Glomerular endothelial cell (primary cell): ENCODE results near the gene RTF2. TPM values are rescaled to one million over a fixed set of nuclear protein-coding genes. Genes with fewer than 3 reads are reported as not detected.

Source experiments
- DNase-seq: peaks from one replicate; pipeline ENCODE4 v3.0.0-alpha.2; 2011; ENCODE audit warnings: low read depth, low spot score; ENCODE audit errors: extremely low read depth
- total RNA-seq: library from RNA; depleted of rRNA; stranded (reverse); fragments of >200 nt; gene quantifications from 2 replicates; pipeline ENCODE4 v1.2.3, GENCODE V29; 2015

The RTF2 gene, protein sequence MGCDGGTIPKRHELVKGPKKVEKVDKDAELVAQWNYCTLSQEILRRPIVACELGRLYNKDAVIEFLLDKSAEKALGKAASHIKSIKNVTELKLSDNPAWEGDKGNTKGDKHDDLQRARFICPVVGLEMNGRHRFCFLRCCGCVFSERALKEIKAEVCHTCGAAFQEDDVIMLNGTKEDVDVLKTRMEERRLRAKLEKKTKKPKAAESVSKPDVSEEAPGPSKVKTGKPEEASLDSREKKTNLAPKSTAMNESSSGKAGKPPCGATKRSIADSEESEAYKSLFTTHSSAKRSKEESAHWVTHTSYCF
- 50.8 and 65.7 TPM in 2 replicates for total RNA-seq

DNA sequence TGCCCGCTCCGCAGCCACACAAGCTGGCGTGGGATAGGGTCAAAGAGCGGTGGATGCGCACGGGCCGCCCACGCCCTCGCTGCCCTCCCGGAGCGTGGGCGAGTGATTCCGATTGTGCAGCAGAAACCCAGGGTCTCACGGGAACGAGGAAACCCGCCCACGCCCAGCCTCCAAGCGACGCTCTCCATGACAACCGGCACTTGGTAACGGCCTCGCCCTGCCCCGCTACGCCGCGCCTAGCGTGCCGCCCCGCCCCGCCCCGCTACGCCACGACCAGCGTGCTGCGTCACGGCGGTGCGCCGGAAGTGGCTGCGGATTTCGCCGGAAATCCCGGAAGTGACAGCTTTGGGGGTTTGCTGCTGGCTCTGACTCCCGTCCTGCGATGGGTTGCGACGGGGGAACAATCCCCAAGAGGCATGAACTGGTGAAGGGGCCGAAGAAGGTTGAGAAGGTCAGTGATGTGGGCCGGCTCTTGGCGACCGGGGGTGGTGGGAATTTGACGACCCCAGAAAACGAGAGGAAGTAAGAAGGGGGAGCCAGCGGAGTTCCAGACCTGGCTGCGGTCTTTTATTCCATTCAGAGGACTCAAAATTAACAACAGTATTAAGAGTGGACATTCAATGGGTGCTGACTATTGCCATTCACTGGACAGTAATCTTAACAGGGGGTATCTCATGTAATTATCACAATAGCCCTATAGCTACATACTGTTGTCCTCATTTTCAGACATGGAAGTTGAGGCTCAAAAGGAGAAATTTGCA is at the start of gene RTF2:
Gene RTF2 (plus strand): TSS at position 312 of the 761 bp plus-strand sequence. CDS start 71 bp downstream, at position 383.
- DNase-seq, result peak; percentile 31

DNA sequence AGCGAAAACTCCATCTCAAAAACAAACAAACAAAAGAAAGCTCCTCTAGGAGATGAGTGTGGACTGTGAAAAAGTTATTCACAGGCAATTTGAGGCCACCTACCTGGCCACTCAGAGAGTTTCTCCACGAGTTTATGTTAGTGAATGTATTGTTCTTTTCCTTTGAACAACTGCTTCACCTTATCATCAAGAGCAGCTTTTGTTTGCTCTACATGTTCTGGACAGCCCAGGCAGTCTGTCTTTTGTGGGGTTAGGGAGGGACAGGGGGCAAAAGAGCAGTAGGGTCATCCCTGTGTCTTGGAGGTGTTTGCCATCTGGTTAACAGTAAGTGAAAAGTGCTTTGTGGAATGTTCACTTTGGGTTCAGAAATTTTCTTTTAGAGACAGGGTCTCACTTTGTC is 48.4 kb upstream of the RTF2 start:
- no peak for DNase-seq

DNA sequence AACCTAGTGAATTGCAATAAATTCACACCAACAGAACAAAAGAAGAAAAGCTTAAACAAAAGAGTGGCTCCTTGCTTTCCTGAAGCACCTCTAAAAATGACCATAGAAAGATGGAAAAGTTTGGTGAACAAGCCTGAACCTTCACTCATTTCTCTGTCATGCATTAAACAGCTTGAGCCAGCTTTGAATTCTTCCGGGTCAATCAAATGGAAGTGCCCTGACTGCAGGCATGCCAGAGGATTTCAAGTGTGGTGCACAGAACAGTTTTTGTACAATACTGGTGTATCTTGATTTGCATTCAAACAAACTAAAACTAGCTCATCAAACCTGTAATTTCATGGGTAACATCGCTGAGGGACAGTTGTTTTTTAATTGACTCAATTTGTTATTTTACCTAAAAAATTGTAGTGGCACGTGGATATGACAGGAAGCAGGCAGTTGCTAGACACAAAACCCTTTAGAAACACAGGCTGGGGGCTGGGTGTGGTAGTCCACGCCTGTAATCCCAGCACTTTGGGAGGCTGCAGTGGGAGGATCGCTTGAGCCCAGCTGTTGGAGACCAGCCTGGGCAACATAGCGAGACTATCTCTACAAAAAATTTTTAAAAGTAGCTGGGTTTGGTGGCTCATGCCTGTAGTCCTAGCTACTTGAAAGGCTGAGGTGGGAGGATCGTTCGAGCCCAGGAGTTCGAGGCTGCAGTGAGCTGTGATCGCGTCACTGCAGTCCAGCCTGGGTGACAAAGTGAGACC is 47.3 kb upstream of the RTF2 start:
- no peak for DNase-seq

DNA sequence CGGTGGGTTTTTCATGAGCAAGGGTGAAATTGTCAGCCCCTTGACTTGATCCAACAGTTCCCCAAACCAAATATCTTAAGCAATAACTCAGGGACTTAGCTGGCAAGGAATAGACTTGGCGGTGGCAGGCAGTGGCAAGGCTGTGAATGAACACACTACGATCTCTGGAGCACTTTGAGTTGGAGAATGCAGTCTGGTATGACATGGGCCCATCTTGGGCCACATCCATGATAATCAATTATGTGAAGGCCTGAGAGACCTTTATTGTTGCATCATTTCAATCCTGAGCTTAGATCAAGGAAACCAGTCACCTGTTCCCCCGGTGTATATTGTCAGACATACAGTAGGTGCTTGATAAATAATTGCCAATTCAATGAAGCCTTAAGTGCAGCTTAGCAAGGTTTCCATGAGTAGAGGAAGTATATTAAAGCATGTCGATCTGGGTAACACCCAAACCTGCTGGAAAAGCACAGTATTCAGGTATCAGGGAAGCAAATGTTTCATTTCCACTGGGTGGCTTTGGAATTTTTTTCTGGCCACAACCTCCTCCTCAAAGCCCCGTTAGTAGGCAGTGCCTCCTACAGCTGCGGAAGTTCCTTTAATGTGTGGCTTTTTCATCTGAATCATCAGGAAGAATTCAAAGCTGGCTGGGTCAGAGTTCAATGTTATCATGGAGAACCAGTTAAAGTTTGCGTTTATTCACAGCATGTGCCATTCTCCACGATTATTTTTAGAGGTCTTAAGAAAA is 46.2 kb upstream of the RTF2 start:
- no peak for DNase-seq

DNA sequence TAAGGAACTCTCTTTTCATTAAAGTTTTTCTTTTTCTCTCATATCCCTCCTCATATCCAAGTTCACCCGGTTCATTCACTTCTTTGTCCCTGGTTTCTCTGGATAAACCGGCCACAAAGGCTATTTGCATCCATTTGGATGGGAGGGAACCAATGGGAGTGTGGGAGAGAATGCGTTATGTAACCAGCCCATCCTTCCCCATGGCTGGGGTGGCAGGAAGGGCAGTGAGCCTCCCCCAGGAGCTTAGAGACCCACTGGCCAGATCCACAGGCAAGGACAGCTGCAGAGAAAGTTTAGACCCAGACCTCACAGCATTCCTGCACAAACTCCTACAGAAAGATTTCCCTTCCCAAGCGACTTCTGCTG is 45.6 kb upstream of the RTF2 start:
- DNase-seq, result no peak

DNA sequence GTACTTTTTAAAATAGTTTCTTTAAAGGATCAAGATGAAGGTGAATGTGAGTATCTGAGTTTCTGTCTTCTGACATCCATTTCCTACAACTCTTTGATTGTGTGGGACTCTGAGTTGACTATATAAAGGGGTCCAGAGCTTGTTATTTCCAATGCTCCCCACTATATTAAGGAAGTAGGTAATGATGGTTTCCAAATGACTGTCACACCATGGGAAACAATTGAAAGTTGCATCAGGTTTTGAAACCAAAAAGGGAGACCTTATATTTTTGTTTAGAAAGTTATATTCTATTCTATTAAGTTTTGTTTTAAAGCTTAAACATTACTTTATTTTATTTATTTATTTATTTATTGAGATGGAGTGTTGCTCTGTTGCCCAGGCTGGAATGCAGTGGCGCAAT is 45.2 kb upstream of the RTF2 start:
- no peak for DNase-seq

DNA sequence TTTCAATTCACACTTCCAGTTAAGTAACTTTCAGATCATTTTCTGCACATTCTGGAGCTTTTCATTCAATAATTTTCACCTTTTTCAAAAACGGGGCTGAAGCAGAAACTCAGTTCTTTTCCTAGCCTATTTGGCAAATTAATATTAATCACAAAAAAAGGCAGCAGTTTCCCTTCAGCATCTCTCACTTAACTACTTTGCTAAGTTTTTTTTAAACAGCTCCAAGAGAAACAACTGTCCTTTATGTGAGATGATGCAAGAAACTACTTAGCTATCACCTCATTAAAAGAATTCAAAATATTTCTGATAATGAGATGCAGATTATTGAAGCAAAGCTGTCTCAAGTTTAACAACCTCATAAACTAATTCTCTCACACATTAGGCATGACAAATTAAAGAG is 44.5 kb upstream of the RTF2 start:
- DNase-seq, result no peak

DNA sequence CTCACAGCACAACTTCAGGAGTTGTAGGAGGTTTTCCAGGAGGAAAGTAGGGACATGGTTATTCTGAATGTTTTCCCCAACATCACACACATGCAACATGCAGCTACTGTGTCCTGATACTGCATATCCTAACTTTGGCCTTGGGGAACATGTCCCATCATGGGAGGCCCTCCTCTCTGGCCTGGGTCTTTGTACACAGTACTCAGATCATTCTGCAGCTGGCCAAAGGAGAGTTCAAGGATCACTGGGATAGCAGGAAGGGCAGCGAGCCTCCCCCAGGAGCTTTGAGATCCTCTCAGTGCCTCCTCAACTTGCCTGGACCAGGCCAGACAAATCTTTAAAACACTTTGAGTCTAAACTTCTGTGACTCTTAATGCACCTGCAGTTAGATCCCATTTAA is 43.5 kb upstream of the RTF2 start:
- DNase-seq, result no peak

DNA sequence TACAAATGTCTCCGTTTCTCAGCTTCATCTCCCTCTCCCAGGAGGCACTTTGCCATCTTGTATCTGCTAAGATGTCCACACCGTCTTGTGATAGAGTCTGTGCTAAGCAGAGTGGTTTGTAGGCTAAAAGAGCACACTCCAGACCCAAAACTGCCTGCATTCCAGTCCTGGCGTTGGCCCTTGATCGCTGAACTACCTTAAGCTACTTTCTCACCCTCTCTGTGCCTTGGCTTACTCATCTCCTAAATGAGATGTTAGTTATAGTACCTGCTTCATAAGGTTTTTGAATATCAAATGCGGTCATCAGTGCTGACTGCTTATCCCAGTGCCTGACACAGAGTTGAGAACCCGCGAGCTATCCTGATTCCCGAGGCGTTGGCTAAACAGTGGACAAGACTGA is 42.4 kb upstream of the RTF2 start:
- no peak for DNase-seq

DNA sequence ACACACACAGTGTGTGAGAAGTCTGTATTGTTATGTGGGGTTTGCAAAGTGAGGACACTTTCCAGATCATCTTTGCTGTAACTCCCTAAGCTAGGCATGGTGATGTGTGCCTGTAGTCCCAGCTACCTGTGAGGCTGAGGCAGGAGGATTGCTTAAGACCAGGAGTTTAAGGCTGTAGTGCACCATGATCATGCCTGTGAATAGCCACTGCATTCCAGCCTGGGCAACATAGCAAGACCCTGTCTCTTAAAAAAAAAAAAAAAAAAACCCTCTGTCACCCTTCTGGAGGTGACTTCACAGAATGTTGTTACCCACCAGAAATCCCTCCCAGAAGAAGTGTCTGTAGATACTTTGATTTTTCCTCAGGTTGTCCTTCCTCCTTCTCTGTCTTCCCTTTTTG is 41.5 kb upstream of the RTF2 start:
- no peak for DNase-seq

DNA sequence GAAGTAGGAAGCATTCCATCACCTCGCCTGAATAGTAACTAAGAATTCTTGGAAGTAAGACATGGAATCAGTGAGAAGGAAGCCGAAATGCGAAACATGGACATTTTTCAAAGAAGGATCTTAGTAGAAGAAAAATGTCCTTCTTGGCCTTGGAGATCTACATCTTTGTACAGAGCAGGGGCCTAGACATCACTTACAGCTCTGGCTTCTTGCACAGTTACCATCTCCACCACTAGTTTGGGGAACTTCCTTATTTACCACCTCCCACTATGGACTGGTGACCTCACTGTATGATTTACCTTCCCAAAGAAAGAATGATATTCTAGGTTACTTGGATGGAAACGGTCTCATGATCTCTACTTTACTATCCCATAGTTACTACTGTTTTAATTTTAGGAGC is 40.6 kb upstream of the RTF2 start:
- no peak for DNase-seq

DNA sequence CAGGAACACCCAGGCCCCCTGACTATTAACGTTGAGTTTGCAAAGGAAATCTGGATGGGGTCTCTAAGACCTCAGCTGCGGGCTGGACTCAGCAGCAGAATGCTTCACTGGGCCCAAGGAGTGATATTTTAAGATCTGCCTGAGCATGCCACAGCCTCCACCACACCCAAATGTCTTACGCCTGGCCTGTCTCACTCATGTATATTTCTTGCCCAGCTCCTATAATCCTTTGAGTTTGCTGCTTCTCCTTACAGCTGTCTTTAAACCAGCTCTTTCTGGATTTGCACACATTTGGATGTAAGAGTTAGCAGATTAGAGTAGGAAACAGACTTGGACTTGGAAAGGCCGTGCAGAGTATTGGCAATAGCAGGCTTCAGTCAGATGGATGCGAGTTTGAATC is 40.0 kb upstream of the RTF2 start:
- no peak for DNase-seq

DNA sequence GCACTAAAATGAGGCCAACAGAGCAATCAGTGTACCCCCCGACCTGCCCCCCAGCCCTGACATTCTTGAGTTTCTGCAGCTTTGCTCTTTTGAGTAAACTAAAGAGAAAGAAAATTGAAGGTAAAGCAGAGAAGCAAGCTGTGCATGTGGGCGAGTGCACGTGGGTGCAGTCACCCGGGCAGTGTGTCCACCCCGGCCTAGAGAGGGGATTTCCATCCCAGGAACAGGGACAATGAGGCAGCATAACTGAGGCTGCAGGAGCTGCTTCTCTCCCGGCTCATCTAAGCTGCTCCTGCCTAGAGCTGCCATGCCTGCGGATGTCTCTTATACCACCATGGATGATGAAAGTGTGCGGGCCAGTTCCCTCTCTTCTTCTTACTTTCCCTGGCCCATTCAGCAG is 39.5 kb upstream of the RTF2 start:
- no peak for DNase-seq

DNA sequence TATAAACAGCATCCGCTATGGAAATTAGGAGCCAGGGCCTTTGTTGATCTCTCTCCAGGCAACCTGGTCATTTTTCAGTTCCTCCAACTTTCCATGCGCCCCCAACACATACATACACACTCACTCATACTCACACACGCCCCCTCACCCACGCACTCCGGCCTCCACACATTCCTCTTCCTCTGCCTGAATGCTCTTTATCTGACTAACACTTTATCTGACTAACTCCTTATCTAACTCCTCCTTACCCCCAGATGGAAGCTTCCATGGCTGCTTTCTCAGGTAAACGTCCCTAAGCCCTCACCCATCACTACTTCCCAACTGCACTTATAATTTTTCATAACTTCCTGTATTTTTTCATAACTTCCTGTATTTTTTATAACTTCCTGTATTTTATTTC is 38.9 kb upstream of the RTF2 start:
- DNase-seq, result no peak

DNA sequence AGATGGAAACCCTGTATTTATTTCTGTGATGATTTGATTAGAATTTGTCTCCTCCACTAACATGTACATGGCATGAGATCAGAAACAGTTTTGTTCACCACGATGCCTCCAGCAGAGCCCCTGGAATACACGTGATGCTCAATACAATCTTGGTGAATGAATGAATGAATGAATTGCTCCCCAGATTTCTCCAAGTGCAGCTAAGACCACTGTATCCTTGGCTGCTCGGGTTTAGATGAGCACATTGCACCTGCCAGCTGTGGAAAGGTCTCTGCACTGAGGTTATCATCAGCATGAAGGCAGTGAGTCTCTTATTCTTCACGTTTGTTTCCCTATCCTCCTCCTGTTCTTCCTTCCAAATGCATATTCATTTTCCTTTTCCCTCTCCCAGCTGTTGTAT is 38.5 kb upstream of the RTF2 start:
- DNase-seq, result no peak

DNA sequence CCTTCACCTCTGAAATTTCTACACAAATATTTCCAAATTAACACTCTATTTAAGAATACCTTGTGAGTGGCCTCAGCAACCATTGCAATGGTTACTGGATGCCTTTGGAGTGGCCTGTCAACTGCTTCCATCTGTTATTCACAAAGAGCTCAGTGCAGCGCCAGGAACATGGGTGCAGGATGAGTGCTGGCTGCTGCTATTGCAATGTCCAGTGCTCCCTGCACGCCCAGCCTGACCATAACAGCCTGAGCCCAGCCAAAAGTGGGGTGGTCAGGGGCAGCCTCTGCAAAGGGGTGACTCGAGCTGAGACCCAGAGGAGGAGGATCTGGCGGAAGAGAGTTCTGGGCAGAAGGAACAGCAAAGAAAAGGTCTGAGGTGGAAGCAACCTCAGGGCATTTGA is 38.0 kb upstream of the RTF2 start:
- no peak for DNase-seq

DNA sequence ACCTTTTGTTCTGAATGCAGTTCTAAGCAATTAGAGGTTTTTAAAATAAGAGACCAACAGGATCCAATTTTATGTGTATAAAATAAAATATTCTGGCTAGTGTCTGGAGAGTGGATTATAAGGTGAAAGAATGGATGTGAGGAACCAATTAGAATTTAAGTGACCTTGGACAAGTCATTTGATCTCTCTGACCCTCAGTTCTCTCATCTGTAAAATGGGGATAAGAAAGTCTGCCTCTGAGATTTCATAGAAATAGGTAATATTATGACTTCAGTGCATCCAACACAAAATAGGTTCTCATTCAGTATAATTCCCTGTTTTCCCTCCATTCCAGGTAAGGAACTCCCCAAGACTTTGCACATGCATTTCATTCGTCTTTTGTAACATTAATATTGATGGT is 37.5 kb upstream of the RTF2 start:
- DNase-seq, result no peak

DNA sequence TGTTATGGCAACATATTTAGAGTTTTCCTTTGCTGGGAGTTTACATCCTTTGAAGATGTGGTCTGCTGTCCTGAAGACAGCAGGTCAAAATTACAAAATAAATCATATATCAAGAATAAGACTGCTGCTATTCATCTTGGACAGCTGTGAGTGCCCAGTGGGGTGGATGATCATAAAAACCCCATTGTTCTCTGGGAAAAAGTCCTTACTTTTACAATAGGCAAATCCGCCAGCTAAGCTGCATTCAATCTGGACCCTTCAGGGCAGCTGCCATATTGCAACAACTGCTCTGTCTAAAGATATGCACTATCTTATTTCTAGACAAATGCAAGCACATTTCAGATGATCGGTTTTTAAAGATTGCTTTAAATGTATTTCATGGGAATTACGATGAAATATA is 37.0 kb upstream of the RTF2 start:
- DNase-seq, result no peak

DNA sequence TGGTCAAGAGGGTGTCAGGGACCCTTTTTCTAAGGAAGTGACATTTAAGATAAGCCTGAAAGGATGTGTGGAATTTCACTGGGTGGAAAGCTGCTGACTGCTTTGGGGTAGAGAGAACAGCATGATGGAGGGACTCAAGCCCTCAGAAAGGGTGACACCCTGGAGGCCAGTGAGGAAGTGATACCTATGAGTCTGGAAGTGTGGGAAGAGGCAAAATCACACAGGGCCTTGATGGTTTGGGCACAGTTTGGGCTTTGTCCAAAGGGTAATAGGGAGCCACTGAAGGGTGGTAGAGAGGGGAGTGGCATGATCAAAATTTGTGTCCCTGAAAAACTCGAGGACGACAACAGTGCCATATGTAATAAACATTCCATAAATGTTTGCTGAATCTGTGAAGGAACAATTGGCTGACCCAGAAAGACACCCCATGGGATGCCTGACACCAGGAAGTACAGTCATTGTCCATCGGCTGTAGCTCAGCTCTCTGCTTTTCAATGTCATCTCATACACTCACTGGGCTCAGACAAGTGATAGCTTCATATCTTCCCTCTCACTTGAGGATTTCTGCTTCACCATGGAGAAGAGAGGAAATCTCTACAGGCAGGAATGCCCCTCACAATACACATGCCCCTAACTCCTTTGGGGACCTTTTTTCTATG is 35.1 kb upstream of the RTF2 start:
- DNase-seq, result no peak

DNA sequence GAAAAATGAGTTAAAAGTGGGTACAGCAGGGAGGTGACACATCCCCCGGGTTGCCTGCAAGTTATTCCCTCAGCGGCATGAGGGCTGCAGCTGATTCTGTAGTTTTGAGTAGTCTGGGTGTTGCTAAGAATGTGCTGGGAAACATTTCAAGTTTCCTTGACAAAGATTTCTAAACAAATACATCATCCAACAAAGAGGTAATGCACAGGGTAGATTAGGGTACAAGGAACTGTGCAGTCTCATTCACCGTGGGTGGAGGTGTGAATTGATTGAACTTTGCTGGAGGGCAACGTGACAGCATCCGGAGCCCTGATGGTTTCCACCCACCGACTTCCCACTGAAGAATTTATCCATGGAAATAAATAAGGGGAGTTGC is 34.6 kb upstream of the RTF2 start:
- DNase-seq, result no peak
